ENCODE measurements around the gene CHRNE.

- TF ChIP-seq, protein P1, sequence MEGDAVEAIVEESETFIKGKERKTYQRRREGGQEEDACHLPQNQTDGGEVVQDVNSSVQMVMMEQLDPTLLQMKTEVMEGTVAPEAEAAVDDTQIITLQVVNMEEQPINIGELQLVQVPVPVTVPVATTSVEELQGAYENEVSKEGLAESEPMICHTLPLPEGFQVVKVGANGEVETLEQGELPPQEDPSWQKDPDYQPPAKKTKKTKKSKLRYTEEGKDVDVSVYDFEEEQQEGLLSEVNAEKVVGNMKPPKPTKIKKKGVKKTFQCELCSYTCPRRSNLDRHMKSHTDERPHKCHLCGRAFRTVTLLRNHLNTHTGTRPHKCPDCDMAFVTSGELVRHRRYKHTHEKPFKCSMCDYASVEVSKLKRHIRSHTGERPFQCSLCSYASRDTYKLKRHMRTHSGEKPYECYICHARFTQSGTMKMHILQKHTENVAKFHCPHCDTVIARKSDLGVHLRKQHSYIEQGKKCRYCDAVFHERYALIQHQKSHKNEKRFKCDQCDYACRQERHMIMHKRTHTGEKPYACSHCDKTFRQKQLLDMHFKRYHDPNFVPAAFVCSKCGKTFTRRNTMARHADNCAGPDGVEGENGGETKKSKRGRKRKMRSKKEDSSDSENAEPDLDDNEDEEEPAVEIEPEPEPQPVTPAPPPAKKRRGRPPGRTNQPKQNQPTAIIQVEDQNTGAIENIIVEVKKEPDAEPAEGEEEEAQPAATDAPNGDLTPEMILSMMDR (IDR thresholded peaks at IDR 0.05) = no peak
- no peak for TF ChIP-seq POLR2A (IDR thresholded peaks at IDR 0.05)
Measured at GRCh38 chr17:4945176-4945943, 42.5 kb upstream of the CHRNE start.
